GM10266 (cell line): ENCODE measurements around the gene LPO.
A peak's percentile ranks its signal among the peaks of the same experiment; 100 is the strongest.

ENCODE experiments used
- DNase-seq: peaks from one replicate; pipeline ENCODE4 v3.0.0; 2012; ENCODE audit errors: extremely low spot score
- CTCF ChIP-seq: IDR thresholded peaks from 2 replicates; pipeline ENCODE4 v1.5.1; 2012; ENCODE audit warnings: mild to moderate bottlenecking, low read depth; ENCODE audit not compliant: control insufficient read depth, insufficient read depth; ENCODE audit errors: missing control alignments

The LPO gene

GRCh38 chr17:58215685-58216084 lies 22.7 kb upstream of the LPO start:
- TF ChIP-seq CTCF: no peak
- no peak for DNase-seq

DNA sequence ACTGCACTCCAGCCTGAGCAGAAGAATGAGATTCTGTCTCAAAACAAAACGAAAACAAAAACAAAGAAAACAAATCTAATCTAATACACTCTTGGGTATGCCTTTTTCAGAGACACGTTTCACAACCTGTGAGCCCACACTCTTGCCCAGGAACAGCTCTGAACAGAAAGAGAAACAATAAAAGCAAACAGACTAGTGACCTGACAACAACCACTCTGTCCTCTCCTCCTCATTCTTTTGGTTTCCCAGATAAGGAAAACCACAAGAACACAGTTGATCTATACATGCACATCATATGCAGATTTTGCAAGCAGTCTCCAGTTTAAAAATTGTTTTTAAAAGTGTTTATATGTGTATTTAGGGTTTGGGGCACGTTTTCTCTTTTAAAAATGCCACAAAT lies 20.6 kb upstream of the LPO start:
- no peak for DNase-seq
- no peak for TF ChIP-seq CTCF

DNA sequence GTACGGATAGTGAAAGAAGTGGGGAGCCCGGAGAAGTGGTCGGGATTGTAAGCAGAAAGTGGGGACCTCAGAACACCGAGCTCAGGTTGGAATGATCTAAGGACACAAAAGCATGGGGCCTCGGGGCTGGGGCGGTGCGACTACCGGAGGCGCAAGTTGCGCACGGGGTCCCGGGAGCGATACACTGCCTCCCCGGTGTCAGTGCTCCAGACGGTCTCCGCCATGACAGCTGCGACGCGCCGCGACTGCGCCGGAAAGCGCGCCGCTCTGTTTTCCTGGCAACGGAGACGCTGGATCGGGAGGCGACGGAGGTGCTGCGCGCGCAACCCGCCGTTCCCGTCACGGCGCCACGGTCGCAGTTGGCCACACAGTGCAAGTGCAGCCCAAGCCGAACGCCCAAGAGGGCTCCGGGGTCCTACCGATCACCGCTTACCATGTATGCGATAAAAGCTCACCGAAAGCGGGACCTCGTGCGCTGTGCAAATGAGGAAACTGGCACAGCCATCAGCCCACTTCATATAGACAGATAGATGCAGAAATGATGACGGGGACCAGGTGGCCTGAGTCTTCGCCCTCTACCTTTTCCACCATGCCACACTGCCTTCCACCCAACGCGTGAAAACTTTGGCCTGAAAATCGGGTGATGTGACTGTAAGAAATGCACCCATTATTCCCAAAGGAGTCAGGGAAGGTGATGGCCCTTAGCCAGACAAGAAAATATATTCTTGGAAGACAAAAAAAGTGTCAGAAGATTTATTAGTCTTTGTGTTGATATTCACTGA lies 19.2 kb upstream of the LPO start, which contains the start of gene MKS1:
TSS of gene MKS1 (minus strand) at position 249 of the 782 bp plus-strand sequence. CDS start at position 224, 25 bp downstream.
- DNase-seq: peak; percentile 95
- peak; percentile 68 for TF ChIP-seq CTCF

DNA sequence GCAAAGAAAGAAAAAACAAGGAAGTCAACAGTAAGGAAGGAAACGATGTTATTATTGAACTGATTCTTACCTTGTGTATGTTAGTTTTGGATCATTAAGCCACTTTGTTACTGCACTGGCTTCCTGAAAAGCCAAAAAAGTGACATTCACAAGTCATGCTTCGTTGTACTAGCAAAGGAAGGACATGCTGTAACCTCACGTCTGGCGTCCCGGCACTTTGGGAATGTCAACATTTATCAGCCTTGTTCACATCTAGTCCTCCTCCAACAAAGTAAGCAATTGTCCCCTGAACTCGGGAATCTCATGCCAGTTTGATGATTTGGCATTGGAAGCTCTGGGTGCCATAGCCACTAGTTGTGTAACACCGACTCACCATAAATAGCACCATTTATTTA lies 18.6 kb upstream of the LPO start:
- no peak for TF ChIP-seq CTCF
- DNase-seq: no peak

DNA sequence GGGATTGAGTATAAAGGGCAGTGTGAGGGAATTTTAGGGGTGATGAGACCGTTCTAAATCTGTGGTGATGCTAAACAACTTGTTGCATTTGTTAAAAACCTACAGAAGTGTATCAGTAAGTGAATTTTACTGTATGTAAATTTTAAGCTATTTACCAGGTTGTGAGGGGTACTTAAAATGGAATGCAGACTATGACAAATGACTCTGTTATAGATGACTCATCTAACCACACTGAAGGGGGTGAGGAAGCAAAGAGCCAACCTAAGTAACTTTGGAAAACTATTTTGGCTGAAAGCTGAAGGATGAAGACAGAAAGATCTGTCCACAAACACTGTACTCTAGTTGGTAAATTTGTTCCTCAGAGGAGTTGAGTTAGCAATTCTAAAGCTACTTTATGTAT lies 14.1 kb upstream of the LPO start:
- no peak for TF ChIP-seq CTCF
- no peak for DNase-seq

- DNase-seq: no peak
- no peak for TF ChIP-seq CTCF
These were observed 10.7 kb upstream of the LPO start for GRCh38 chr17:58227733-58228132.

DNA sequence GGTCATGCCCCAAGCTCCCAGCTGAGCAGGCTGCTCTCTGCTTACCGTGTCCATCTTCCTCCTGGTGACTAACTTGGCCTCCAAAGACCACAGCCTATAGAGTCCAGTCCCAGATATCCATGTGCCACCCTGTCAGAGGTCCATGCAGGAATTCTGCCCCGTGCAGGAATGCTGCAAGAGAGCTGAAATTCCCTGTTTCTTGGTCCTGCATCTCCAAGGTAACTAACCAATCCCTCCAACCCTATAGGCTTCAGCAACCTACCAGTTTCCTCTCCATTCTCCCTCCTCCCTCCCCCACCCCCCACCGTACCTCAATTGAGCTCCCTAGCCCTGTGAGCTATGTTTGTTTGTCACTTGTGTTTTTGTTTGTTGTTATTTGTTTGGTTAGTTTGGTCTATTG lies 9.7 kb upstream of the LPO start:
- TF ChIP-seq CTCF: no peak
- no peak for DNase-seq
